Kidney (tissue), 14 donors: Measurements from ENCODE around the gene KCTD15. TPM values are rescaled to one million over a fixed set of nuclear protein-coding genes. Genes with fewer than 3 reads are reported as not detected.

Experiments used
- DNase-seq, 5 donors: peaks; one replicate each; pipeline ENCODE4 v3.0.0-alpha.2; 2013 to 2020
- FAIRE-seq: peaks from 2 replicates; lab custom pipeline; 2012; peaks lifted over from hg19 to GRCh38; lab: Jason Lieb, UNC
- H3K27ac ChIP-seq, 2 donors: one replicate each; pipeline ENCODE4 v1.7.0; 2013; ENCODE audit warnings: low read depth in 2 of 2, low read length in 2 of 2, inconsistent platforms in 1 of 2
- H3K27me3 ChIP-seq: one replicate; pipeline ENCODE4 v1.7.1; 2013; ENCODE audit warnings: low read length, inconsistent platforms; ENCODE audit not compliant: control insufficient read depth, insufficient read depth
- H3K36me3 ChIP-seq, 3 donors: one replicate each; pipeline versions ENCODE4 v1.7.0 to v1.7.1; 2013; ENCODE audit warnings: low read length in 3 of 3, control low read depth in 1 of 3, inconsistent platforms in 1 of 3; ENCODE audit not compliant: insufficient read depth in 3 of 3, control insufficient read depth in 2 of 3
- H3K4me1 ChIP-seq, 3 donors: one replicate each; pipeline versions ENCODE4 v1.7.0 to v1.7.1; 2013; ENCODE audit warnings: low read length in 3 of 3, inconsistent platforms in 1 of 3, low read depth in 1 of 3; ENCODE audit not compliant: control insufficient read depth in 2 of 3, insufficient read depth in 2 of 3
- H3K4me3 ChIP-seq, 3 donors: one replicate each; pipeline versions ENCODE4 v1.7.0 to v1.8.1; 2013; ENCODE audit warnings: low read length in 3 of 3, control low read depth in 1 of 3, inconsistent platforms in 1 of 3
- H3K9ac ChIP-seq, 3 donors: one replicate each; pipeline versions ENCODE4 v1.7.0 to v1.7.1; 2013; ENCODE audit warnings: low read length in 3 of 3, control low read depth in 1 of 3, inconsistent platforms in 1 of 3
- H3K9me3 ChIP-seq, 3 donors: one replicate each; pipeline versions ENCODE4 v1.7.0 to v1.7.1; 2013; ENCODE audit warnings: low read length in 3 of 3, control low read depth in 1 of 3, inconsistent platforms in 1 of 3; ENCODE audit not compliant: control insufficient read depth in 2 of 3, insufficient read depth in 1 of 3
- CTCF ChIP-seq: IDR thresholded peaks from 3 replicates; pipeline ENCODE4 v1.5.1; 2012; ENCODE audit warnings: mild to moderate bottlenecking, moderate library complexity, borderline replicate concordance; ENCODE audit not compliant: insufficient read depth; ENCODE audit errors: extremely low read depth
- intact Hi-C: fragments of 100-400 bp; cut with DNase I; formaldehyde crosslinking; loops from one replicate; pipeline ENCODE4 v1.11.1; 2022
- polyA plus RNA-seq: library from polyadenylated mRNA; stranded (reverse); fragments of 350-450 nt; fragmentation: Illumina TruSeq; extraction: RNeasy Lipid Tissue Mini Kit (QIAGEN cat#74804); gene quantifications from one replicate; pipeline ENCODE4 v1.2.3, GENCODE V29; 2014; ENCODE audit warnings: low read depth, low replicate concordance; ENCODE audit not compliant: insufficient read depth
- total RNA-seq: library from RNA; stranded (reverse); fragmentation: NEBNext Ultra II Directional; extraction: Animal tissue kit (Norgen Biotek cat#: 25700); gene quantifications from one replicate; pipeline ENCODE4 v1.2.1, GENCODE V29; 2021
- donor health status: control.
- donor health status: control.
- donor health status: control.
- donor health status: control.
- donor health status: control.
- donor health status: DM: yes; HTN: yes; CAD: no.
- donor health status: Normal renal cell carcinoma (clear cell type).

Gene KCTD15
- total and polyA plus RNA-seq, 2 donors from 2014 or later = 10.5 to 22.0 TPM

GRCh38 chr19:33805313-33805712, 8.6 kb downstream of the KCTD15 start:
- H3K36me3 ChIP-seq = peaks cover 0 to 6% (median 3%) of the 10 kb centered on the region in 3 donors
- no peak overlapping the region for H3K4me3 ChIP-seq
- no peak overlapping the region for H3K9ac ChIP-seq
- peak in 1 of 5 donors; percentile 34 for DNase-seq
- H3K27ac ChIP-seq = no peak overlapping the region
- FAIRE-seq = no peak
- H3K27me3 ChIP-seq = no peaks in the 10 kb centered on the region
- TF ChIP-seq CTCF = no peak
- H3K4me1 ChIP-seq = peaks cover 0 to 9% (median 4%) of the 10 kb centered on the region in 3 donors
- intact Hi-C loops = no loop called here
- H3K9me3 ChIP-seq = no peaks in the 10 kb centered on the region

DNA sequence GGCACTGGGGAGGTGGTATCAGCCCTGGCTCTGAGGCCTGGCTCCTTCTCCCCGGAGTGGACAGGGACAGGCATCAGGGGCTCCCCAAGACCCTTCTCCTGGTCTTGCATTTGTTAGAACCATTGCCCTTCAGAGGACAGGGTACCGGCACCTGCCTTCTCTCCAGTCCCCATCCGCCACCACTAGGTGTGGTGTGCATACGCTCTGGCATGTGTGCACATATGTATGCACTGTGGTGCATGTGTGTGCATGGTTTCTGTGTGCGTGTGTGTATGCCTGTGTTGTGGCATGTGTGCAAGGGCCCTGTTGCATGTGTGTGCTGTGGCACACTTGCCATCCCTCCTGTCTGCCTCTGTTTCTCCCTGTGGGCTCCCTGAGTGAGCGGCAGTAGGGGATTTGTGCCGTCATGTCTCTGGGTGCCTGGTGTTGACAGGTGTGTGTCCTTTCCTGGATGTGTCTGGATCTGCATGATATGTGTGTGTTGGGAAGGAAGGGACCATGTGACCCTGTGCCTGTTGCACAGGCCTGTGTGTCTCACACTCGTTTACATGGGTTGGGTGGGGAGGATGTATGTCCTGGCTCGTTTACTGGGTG, 9.3 kb downstream of the KCTD15 start:
- FAIRE-seq = no peak
- DNase-seq = peak in 1 of 5 donors; percentile 54
- Histone ChIP-seq H3K27me3 (no peaks in the 10 kb centered on the region), H3K9me3 (no peaks in the 10 kb centered on the region), H3K27ac (no peak overlapping the region), H3K9ac (no peak overlapping the region), H3K36me3 (peaks cover 0 to 6% (median 3%) of the 10 kb centered on the region in 3 donors), H3K4me1 (peaks cover 0 to 9% (median 4%) of the 10 kb centered on the region in 3 donors), H3K4me3 (no peak overlapping the region)
- no peak for TF ChIP-seq CTCF
- intact Hi-C loops = no loop called here

- H3K27me3 ChIP-seq = no peaks in the 10 kb centered on the region
- H3K9me3 ChIP-seq = no peaks in the 10 kb centered on the region
- H3K4me1 ChIP-seq = peaks cover 0 to 9% (median 4%) of the 10 kb centered on the region in 3 donors
- intact Hi-C loops = no loop called here
- no peak overlapping the region for H3K9ac ChIP-seq
- FAIRE-seq (no peak), DNase-seq (peak in 1 of 5 donors; percentile 33)
- no peak for TF ChIP-seq CTCF
- no peak overlapping the region for H3K27ac ChIP-seq
- no peak overlapping the region for H3K4me3 ChIP-seq
- H3K36me3 ChIP-seq = peaks cover 0 to 6% (median under 1%) of the 10 kb centered on the region in 3 donors
These were observed 9.8 kb downstream of the KCTD15 start for GRCh38 chr19:33806434-33806881.
